Fibroblast of peridontal ligament (primary cell): ENCODE results near the gene RBM41.
A peak's percentile ranks its signal among the peaks of the same experiment; 100 is the strongest.
"Not testable (repeated sequence)": the region's sequence is repeated elsewhere in the genome, so short reads cannot be mapped to it uniquely, and the experiment has no call there.

Source experiments
- DNase-seq: peaks from one replicate; pipeline ENCODE4 v3.0.0-alpha.2; 2010; ENCODE audit errors: extremely low read depth

The RBM41 gene

DNA sequence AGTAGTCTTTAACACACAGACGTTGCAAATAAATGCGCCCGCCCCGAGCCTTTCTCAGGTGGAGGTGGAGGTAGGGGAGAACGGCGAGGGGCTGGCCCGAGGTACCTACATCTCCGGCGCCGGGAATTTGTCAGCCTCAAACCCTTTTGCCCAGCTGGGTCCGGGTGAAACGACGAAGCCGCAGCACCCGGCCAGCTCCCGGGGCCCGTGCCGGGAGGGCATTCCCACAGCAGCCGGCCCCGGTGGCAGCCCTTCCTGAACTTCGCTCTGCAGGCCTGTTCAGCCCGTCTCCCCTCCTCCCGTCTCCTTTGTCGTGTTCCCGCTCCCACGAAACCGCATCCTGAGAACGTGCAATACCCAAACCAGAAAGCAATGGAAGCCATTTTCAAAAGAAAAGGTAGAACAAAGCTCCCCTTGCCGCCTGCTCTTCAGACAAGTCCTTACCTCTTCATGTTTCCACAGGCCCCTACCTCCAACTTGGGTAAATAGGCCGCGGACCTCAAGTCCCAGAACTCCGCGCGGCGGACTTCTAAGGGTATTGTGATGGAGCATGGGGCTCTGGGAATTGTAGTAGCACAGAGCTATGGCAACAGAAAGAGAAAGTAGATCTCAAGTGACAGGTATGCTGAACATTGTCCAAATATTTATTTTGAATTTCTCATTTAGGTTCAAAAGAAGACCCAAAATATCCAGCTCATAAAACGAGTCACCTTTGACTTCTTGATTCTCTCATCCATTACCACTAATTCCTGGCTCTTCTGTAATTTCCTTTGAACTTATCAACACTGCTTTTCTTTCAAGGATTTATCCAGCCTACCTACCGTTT, at the start of gene RBM41:
RBM41 (minus strand) TSS at position 501 of the 826 bp plus-strand sequence; CDS start at position 452, 49 bp downstream.
- peak; percentile 80 for DNase-seq

DNA sequence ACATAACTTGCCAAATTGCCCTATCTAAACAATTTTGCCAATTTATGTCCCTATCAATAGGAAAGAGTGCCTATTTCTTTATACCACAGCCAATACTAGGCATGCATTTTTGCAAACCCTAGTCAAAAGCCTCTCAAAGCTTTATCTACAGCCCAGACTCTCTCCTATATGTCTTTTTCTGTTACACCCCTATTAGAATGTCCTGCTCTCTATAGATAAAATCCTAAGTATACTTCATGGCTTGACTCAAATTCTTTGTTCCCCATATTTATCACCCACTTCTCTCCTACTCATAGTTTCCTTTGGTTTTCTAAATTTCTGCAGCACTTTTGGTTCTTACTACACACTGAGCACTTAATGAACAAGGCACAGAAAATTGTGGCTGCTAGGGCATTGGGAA, 49.6 kb upstream of the RBM41 start:
- DNase-seq = no peak

DNA sequence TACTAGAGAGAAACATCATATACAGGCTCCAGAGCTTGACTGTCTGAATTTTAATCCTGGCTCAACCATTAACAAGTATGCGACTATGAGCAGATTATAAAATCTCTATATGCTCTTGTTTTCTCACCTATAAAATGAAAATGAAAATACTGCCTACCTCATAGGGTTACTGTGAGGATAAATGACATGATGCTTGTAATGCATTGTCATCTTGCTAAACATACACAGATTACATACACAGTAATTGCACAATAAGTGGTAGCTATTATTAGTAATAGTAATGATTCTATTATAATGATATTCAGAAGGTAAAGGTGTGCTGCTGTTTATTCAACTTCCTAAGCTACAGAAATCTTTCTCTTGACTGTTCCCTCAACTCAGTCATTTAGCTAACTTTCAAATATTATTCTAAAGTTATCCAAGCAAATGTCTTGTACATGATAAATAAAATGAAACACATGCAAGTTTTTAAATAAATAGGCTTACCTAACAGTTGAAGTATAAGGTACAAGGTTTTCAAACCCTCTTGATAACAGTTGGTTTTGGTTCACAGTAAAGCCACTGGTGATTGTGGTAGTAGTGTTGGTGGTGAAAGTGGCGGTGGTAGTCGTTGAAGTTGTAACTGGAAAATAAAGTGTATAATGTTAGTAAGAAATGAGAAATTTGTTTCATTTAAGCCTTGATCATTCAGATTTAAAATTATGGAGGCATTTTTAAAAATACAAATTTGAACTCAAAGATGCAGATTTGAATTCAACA, 48.7 kb upstream of the RBM41 start:
- DNase-seq = no peak

DNA sequence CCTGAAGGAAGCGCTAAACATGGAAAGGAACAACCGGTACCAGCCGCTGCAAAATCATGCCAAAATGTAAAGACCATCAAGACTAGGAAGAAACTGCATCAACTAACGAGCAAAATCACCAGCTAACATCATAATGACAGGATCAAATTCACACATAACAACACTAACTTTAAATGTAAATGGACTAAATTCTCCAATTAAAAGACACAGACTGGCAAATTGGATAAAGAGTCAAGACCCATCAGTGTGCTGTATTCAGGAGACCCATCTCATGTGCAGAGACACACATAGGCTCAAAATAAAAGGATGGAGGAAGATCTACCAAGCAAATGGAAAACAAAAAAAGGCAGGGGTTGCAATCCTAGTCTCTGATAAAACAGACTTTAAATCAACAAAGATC, 39.0 kb upstream of the RBM41 start:
- not testable (repeated sequence) for DNase-seq

DNA sequence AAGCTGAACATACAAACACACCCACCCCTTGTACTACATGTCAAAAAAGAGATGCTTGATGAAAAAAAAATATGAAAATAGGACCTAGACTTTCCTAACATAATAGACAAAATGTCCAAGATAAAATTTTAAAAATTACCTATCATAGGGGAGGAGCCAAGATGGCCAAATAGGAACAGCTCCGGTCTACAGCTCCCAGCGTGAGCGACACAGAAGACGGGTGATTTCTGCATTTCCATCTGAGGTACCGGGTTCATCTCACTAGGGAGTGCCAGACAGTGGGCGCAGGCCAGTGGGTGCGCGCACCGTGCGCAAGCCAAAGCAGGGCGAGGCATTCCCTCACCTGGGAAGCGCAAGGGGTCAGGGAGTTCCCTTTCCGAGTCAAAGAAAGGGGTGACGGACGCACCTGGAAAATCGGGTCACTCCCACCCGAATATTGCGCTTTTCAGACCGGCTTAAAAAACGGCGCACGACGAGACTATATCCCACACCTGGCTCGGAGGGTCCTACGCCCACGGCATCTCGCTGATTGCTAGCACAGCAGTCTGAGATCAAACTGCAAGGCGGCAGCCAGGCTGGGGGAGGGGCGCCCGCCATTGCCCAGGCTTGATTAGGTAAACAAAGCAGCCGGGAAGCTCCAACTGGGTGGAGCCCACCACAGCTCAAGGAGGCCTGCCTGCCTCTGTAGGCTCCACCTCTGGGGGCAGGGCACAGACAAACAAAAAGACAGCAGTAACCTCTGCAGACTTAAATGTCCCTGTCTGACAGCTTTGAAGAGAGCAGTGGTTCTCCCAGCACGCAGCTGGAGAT, 37.2 kb upstream of the RBM41 start:
- not testable (repeated sequence) for DNase-seq

DNA sequence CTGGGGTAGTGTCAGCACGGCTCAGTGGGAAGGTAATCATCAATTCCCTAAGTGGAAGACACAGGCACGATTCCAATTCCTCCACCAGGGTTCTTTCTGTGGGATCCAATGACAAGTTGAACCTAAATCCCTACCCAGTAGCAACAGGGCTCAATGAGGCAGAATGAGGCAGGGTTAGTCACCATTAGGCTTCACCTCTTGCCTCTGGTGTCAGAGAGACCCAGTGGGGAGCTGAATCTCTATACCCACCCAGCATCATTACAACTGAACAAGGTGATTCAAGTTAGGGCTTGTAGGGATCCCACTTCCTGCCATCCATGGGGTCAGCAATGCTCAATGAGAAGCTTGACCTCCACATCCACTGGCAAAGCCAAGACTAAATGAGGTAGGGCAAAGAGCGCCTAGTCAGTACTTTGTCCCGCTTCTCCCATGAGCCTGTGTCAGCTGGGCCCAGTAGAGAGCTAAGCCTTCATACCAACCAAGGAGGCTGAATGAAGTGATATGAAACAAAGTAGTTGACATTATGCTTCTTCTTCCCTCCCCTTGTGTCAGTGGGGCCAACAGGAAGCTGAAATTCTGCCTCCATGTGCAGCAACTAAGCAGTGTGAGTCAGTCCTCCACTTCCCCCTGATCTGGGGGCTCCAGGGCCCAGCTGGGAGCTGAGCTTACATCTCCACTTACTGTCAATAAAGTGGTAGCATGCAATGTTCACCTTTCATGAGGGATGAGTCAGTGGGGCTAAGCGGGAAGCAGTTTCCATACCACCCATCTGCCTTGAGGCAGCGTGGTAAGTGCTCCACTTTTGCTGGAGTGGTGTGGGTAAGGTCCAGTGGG, 36.4 kb upstream of the RBM41 start:
- peak; percentile 1 for DNase-seq

DNA sequence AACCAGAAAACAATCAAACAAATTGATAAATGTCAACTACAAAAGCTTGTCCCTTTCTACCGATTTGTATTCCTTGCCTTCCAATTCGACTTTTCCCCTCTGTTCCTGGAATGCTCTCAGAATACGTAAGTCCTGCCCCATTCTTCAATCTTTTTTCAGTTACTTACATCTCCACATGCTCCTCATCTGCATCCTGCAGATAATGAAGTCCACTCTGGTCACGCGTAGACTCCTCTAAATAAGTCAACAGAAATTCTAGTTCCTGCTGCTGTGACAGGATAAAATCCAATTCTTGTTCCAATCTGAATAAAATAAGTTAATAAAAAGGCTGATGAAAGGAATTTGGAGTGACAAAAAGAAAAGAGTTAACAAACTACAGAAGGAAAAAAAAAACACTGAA, 34.4 kb upstream of the RBM41 start:
- no peak for DNase-seq

DNA sequence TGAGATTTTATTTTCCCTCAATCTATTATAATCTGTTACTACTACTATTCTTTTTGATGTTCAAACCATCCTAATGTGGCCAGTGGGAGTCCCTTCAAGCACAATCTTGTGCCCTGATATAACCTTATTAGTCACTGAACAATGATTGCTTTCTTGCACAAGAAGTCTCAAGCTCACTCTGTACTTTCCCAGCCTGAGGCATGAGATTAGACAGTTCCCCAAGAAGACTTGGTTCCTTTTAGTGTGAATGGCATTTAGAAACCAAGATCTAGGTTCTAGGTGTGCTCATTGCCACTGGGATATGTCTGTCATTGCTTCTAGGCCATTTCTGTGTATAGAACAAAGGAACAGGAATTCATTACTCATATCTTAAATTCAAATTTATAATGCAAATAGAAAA, 28.0 kb upstream of the RBM41 start:
- no peak for DNase-seq

DNA sequence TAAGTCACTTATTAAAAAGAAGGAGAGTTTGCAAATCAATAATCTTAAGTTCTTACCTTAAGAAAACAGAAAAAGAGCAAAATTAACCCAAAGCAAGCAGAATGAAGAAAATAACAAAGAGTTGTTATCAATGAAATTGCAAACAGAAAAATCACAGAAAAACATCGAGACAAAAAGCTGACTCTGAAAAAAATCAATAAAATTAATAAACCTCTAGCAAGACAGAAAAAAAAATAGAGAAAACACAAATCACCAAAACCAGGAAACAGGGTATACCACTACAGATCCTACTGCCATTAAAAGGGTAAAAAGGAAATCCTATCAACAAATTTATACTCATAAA, 17.3 kb upstream of the RBM41 start:
- DNase-seq = no peak

DNA sequence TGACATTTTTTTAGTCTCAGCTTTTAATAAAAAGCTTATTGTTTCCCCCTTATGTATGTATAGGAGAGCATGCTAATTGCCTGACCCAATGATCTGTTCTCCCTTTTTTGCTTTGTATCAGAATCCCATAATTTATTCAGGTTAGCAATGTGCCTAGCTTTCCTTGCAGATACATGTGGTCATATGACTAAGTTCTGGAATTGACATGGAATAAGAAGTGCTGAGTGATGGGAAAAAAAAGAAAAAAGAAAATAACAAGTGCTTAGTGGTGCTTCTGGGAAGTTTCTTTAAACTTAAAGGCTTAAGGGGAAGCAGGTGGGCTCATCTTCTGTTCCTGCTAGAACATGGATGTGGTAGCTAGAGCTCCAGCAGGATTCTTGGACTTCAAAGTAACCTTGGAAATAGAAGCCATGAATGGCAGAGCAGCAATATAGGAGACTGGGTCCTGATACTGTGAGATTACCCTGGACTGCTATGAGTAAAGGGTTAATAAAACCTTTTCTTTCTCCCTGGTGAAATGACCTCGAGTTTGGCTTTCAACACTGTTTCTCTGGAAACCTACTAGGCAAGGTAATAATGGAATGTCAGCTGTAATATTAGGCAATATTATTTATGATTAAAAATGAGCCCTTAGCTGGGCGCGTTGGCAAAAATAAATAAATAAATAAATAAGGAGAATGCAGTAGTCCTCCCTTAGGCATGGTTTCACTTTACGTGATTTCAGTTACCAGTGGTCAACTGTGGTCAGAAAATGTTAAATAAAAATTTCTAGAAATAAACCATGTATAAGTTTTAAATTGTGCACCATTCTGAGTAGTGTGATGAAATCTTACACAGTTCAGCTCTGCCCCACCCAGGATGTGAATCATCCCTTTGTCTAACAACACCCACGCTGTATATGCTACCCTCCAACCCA, 16.7 kb upstream of the RBM41 start:
- peak; percentile 48 for DNase-seq

DNA sequence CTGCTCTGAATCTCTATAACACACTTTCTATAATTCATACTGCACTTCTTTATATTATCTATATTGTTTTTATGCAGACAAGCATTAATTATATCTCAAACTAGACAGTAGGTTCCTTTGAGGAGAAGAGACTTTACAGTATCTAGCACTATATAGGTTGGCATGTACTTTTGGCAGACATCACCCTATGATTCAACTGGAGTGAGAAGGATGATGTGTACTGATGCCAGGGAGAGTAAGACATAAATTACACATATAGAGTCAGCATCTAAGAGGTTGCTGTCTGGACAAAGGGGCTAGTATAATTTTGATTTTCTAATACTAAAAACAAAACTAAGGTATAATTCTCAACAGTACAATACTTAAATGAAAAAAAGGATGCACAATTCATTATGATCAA, 5.1 kb upstream of the RBM41 start:
- DNase-seq = no peak

DNA sequence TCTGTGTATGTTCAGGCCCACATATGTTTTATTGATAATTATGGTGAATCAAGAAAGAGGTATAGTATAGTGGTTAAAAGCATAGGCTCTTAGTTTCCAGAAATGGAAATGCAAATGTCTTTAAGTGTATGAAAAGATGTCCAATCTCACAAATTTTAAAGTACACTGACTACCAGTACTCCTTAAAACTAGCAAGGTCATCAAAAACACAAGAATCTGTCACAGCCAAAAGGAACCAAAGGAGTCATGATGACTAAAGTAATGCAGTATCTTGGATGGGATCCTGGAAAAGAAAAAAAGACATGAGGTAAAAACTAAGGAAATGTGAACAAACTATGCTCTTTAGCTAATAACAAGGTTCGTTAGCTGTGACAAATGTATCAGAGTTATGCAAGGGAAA, 661 bp upstream of the RBM41 start:
- no peak for DNase-seq

DNA sequence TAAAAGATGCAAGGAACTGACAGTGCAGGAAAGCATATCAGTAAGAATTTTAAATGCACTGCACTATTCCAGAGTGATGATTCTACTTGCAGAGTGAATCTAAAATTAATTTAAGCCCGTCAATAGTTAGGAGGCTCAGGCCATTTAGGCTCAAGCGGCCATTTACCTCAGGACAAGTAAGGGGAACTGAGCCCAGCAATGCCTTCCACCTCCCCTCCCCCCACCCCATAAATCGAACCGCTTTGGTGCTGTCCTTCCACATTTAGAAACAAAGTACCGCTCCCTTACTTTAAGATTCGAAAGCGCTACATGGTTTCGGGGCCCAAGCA, 665 bp downstream of the RBM41 start:
- peak; percentile 9 for DNase-seq

DNA sequence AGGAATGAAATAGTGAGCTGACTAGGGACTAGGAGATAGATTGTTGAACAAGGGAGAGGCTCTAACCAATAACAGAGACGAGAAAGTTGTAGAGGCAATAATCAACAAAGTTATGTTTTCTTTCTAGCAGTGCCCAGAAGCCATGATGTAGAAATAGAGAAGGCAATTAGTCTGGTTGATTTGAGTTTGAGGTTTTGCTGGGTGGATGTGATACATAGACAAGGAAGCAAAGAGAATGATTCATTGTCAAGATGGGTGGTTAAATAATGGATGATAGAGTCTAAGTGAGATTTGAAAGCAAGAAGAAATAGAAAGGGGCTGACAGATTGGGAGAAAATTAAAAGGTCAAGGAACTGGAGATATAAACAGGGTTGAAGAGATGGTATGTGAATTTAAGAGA, 11.2 kb downstream of the RBM41 start:
- no peak for DNase-seq

DNA sequence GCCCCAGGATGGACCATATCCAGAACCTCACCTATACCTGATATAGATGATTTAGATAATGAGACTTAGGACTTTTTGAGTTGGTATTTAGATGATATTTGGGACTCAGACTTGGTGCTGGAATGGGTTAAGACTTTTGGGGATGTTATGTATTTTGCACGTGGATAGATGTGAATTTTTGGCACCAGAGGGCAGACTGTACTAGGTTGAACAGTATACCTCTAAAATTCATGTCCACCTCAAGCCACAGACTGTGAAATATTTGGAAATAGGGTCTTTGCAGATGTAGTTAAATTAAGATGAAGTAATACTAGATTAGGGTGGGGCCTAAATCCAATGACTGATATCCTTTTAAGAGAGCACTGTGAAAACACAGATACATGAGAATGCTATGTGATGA, 15.6 kb downstream of the RBM41 start:
- no peak for DNase-seq

DNA sequence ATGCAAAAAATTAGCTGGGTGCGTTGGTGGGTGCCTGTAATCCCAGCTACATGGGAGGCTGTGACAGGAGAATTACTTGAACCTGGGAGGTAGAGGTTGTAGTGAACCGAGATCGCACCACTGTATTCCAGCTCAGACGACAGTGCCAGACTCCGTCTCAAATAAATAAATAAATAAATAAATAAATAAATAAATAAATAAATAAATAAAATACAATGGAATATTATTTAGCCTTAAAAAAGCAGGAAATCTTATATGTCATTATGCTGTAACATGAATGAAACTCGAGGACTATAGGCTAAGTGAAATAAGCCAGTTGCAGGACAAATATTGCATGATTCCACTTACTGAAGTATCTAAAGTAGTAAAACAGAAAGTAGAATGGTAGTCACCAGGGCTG, 42.5 kb downstream of the RBM41 start:
- DNase-seq = no peak

DNA sequence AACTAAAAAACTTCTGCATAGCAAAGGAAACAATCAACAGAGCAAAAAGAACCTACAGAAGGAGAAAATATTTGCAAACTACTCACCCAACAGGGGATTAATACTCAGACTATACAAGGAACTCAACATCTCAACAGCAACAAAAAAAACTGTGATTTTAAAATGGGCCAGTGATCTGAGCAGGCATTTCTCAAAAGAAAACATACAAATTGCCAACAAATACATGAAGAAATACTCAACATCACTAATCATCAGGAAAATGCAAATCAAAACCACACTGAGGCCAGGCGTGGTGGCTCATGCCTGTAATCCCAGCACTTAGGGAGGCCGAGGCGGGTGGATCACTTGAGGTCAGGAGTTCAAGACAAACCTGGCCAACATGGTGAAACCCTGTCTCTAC, 60.9 kb downstream of the RBM41 start:
- not testable (repeated sequence) for DNase-seq

DNA sequence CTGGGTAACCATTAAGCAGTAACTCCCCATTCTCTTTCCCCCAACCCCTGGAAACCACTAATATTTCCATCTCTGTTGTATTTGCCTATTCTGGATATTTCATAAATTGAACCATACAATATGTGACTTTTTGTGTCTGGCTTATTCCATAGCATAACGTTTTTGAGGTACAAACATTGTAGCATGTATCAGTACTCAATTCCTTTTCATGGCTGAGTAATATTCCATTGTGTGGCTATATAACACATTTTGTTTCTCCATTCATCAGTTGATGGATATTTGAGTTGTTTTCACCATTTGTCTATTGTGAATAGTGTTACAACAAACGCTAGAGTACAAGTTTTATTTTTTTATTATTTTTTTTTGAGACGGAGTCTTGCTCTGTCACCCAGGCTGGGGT, 63.6 kb downstream of the RBM41 start:
- DNase-seq = no peak

DNA sequence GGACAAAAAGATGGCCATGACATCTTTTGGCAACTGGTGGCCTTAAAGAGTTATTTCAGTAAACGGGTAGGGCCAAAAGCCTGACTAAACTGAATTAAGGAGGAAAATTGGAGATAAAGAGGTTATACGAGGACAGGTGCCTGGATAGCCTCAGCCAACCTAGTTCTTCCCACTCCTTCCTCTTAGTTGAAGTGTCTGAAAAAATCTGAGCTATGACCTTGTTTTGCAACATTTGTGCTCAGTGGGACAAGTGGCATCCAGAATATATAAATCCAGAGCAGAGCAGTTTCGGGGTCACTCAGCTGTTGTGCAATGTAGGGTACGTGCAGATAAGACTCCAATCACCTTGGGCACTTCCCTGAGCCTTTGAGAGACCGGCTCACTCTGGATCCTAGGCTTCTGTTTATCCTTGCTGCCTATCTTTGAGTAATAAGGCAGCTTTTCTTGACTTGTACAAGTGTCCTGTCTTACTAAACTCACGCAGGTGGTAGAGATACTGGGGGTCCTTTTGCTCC, 68.4 kb downstream of the RBM41 start:
- no peak for DNase-seq

DNA sequence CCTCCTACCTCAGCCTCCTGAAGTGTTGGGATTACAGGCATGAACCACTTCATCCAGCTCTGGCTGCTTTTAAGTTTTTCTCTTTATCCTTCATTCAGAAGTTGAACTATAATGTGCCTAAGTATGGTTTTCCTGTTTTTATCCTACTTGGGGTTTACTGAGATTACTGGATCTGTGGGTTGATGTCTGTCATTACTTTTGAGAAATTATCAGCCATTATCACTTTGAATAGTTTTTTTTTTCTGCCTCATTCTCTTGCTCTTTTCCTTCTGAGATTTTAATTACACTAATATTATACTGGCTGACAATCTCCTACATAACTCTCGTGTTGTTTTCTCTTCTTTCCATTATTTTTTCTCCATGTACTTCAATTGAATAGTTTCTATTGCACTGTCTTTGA, 71.0 kb downstream of the RBM41 start:
- DNase-seq = no peak
